Transverse colon (tissue), 4 donors: Measurements from ENCODE around the gene ZER1. TPM values are rescaled to one million over a fixed set of nuclear protein-coding genes. Genes with fewer than 3 reads are reported as not detected.

Experiments used
- DNase-seq: peaks from one replicate; pipeline ENCODE4 v3.0.0-alpha.2; 2019
- H3K27ac ChIP-seq, 4 donors: fragments of 200-600 bp; sonication (generic); 2 replicates each; pipeline ENCODE4 v1.5.1; 2016 to 2018; ENCODE audit warnings: inconsistent platforms in 4 of 4
- H3K27me3 ChIP-seq: fragments of 200-600 bp; sonication (generic); 2 replicates; pipeline ENCODE4 v1.5.1; 2017; ENCODE audit warnings: inconsistent platforms
- H3K36me3 ChIP-seq, 4 donors: fragments of 200-600 bp; sonication (generic); 2 replicates each; pipeline ENCODE4 v1.5.1; 2017 to 2019; ENCODE audit warnings: inconsistent platforms in 4 of 4
- H3K4me1 ChIP-seq, 4 donors: fragments of 200-600 bp; sonication (generic); 2 replicates each; pipeline ENCODE4 v1.5.1; 2017 to 2020; ENCODE audit warnings: inconsistent platforms in 4 of 4
- H3K4me3 ChIP-seq, 4 donors: fragments of 200-600 bp; sonication (generic); 1 replicate in 1 of 4; 2 replicates in 3 of 4; pipeline versions ENCODE4 v1.5.1 to v1.6.1; 2017 to 2019; ENCODE audit warnings: inconsistent platforms in 4 of 4
- H3K9me3 ChIP-seq, 2 donors: fragments of 200-600 bp; sonication (generic); 2 replicates each; pipeline ENCODE4 v1.5.1; 2017 to 2019; ENCODE audit warnings: inconsistent platforms in 2 of 2
- CTCF ChIP-seq, 5 experiments: fragments of 200-600 bp in 3 of 5; fragments of 450-650 bp in 2 of 5; sonication (generic) in 3 of 5; IDR thresholded peaks; 1 replicate in 2 of 5; 2 replicates in 3 of 5; pipeline ENCODE4 v1.5.1; 2016 to 2017; ENCODE audit warnings: antibody characterized with exemption in 5 of 5, inconsistent platforms in 3 of 5, mild to moderate bottlenecking in 2 of 5, moderate library complexity in 1 of 5
- EP300 ChIP-seq: sonication (generic); formaldehyde crosslinking; IDR thresholded peaks from one replicate; pipeline ENCODE4 v1.6.1; 2017; ENCODE audit warnings: antibody characterized with exemption, low read depth
- POLR2A ChIP-seq: fragments of 450-650 bp; IDR thresholded peaks from one replicate; pipeline ENCODE4 v1.6.1; 2016; ENCODE audit warnings: antibody characterized with exemption, mild to moderate bottlenecking, moderate library complexity
- POLR2AphosphoS5 ChIP-seq, 3 donors: sonication (generic); formaldehyde crosslinking; IDR thresholded peaks; one replicate each; pipeline ENCODE4 v1.6.1; 2016; ENCODE audit warnings: antibody characterized with exemption in 3 of 3
- WGBS, 2 donors: methylation state at CpG; one replicate each; pipeline ENCODE4 v1.1.5; 2018; ENCODE audit warnings: low coverage in 1 of 2; 5-methylcytosine and 5-hydroxymethylcytosine counted together
- in situ Hi-C, 4 donors: fragments of 200-750 bp; cut with MboI; loops; one replicate each; pipeline versions ENCODE4 v1.15.0 to v1.15.1; 2017; ENCODE audit warnings: low sequenced_read_pairs in 3 of 4, low pct_ligation_motif_present in 1 of 4, low pct_unique_long_range_greater_than_20kb in 1 of 4
- intact Hi-C: fragments of 100-400 bp; cut with DNase I; formaldehyde crosslinking; loops from one replicate; pipeline ENCODE4 v1.15.1; 2023; ENCODE audit warnings: low total_unique reads
- total RNA-seq, 4 donors: library from RNA; depleted of rRNA; stranded (reverse); fragments of >200 nt; gene quantifications; one replicate each; pipeline ENCODE4 v1.1.0, GENCODE V29; 2016

ZER1 gene
- total RNA-seq, 4 donors from 2014 or later: 57.5 to 116 (median 73.8) TPM

- H3K4me3 ChIP-seq: no peak overlapping the region
- peaks cover 26 to 62% (median 47%) of the 10 kb centered on the region in 4 donors for H3K4me1 ChIP-seq
- no peak for DNase-seq
- no peaks in the 10 kb centered on the region for H3K9me3 ChIP-seq
- H3K27ac ChIP-seq: peak overlapping the region in 2 of 4 donors; percentile 87 to 97
- in situ Hi-C loops (no loop called here), intact Hi-C loops (no loop called here)
- WGBS, 2 donors: 95 to 100% methylated on average over 1 to 4 of the region's 4 CpGs
- no peaks in the 10 kb centered on the region for H3K27me3 ChIP-seq
- H3K36me3 ChIP-seq: peaks cover 0 to 6% (median 3%) of the 10 kb centered on the region in 4 donors
- TF ChIP-seq POLR2AphosphoS5 (IDR thresholded peaks at IDR 0.05): no peak
- TF ChIP-seq CTCF (IDR thresholded peaks at IDR 0.05): no peak
- TF ChIP-seq POLR2A: no peak
- TF ChIP-seq EP300: no peak
These were observed 84.3 kb downstream of the ZER1 start for GRCh38 chr9:128687453-128687852.

- Histone ChIP-seq H3K4me1 (peaks cover 22 to 58% (median 44%) of the 10 kb centered on the region in 4 donors), H3K27ac (peak overlapping the region; percentile 87 to 91 (median 90)), H3K9me3 (no peaks in the 10 kb centered on the region), H3K36me3 (no peaks in the 10 kb centered on the region), H3K4me3 (peak overlapping the region in 2 of 4 donors; percentile 9 to 37), H3K27me3 (no peaks in the 10 kb centered on the region)
- 19 to 48% methylated on average over 3 to 17 of the region's 17 CpGs for WGBS, 2 donors
- TF ChIP-seq CTCF (IDR thresholded peaks at IDR 0.05): no peak
- peak in 1 of 3 donors; percentile 16 for TF ChIP-seq POLR2AphosphoS5 (IDR thresholded peaks at IDR 0.05)
- peak; percentile 35 for TF ChIP-seq POLR2A
- TF ChIP-seq EP300: no peak
- intact Hi-C loops: no loop called here
- in situ Hi-C loops: no loop called here
- peak; percentile 68 for DNase-seq
These were observed 85.9 kb downstream of the ZER1 start for GRCh38 chr9:128685636-128686489.

GRCh38 chr9:128684325-128685199 is 87.2 kb downstream of the ZER1 start:
- Histone ChIP-seq H3K27ac (peak overlapping the region; percentile 87 to 91 (median 90)), H3K4me1 (peaks cover 18 to 52% (median 37%) of the 10 kb centered on the region in 4 donors), H3K36me3 (no peaks in the 10 kb centered on the region), H3K27me3 (no peaks in the 10 kb centered on the region), H3K9me3 (no peaks in the 10 kb centered on the region), H3K4me3 (peak overlapping the region; percentile 52 to 66 (median 58))
- in situ Hi-C loops: no loop called here
- peak; percentile 76 to 86 (median 85) for TF ChIP-seq POLR2AphosphoS5 (IDR thresholded peaks at IDR 0.05)
- no peak for TF ChIP-seq EP300
- TF ChIP-seq POLR2A: peak; percentile 87
- TF ChIP-seq CTCF (IDR thresholded peaks at IDR 0.05): no peak
- intact Hi-C loops: no loop called here
- WGBS, 2 donors: 4 to 9% methylated on average over 12 to 15 of the region's 15 CpGs
- peak; percentile 92 for DNase-seq

GRCh38 chr9:128684065-128684324 is 87.7 kb downstream of the ZER1 start:
- H3K27ac ChIP-seq: peak overlapping the region; percentile 87 to 91 (median 90)
- intact Hi-C loops: no loop called here
- TF ChIP-seq POLR2A: no peak
- TF ChIP-seq CTCF (IDR thresholded peaks at IDR 0.05): no peak
- no peak for TF ChIP-seq EP300
- no peak for TF ChIP-seq POLR2AphosphoS5 (IDR thresholded peaks at IDR 0.05)
- no peak for DNase-seq
- no peaks in the 10 kb centered on the region for H3K9me3 ChIP-seq
- in situ Hi-C loops: no loop called here
- 0% methylated on average over 3 of the region's 3 CpGs; no CpG with 5 or more reads in 1 of the 2 donors for WGBS, 2 donors
- peaks cover 18 to 52% (median 37%) of the 10 kb centered on the region in 4 donors for H3K4me1 ChIP-seq
- no peaks in the 10 kb centered on the region for H3K27me3 ChIP-seq
- H3K4me3 ChIP-seq: peak overlapping the region; percentile 52 to 66 (median 58)
- no peaks in the 10 kb centered on the region for H3K36me3 ChIP-seq
